GM12878 (cell line): ENCODE data around the gene CBFA2T3. TPM values are rescaled to one million over a fixed set of nuclear protein-coding genes. Genes with fewer than 3 reads are reported as not detected.

Source experiments
- BCLAF1 ChIP-seq: fragments of 450-650 bp; IDR thresholded peaks from 2 replicates; pipeline ENCODE4 v1.6.1; 2017; ENCODE audit warnings: antibody characterized with exemption, mild to moderate bottlenecking, moderate library complexity
- BRCA1 ChIP-seq: IDR thresholded peaks from 2 replicates; pipeline ENCODE4 v1.6.1; 2011; ENCODE audit warnings: low read depth, low read length, improper control_type of control experiment
- CEBPZ ChIP-seq: fragments of 150-350 bp; IDR thresholded peaks from 2 replicates; pipeline ENCODE4 v1.6.1; 2016; ENCODE audit warnings: low read depth, low read length
- CHD4 ChIP-seq: fragments of 200-600 bp; sonication (generic); IDR thresholded peaks from 2 replicates; pipeline ENCODE4 v1.6.1; 2016; ENCODE audit warnings: mild to moderate bottlenecking
- EED ChIP-seq: sonication (generic); IDR thresholded peaks from 2 replicates; pipeline ENCODE4 v1.6.1; 2016; ENCODE audit warnings: antibody characterized with exemption, low read depth
- EZH2 ChIP-seq: IDR thresholded peaks from 2 replicates; pipeline ENCODE4 v1.6.1; 2012; ENCODE audit warnings: low read depth, mild to moderate bottlenecking, control low read depth, inconsistent platforms, low read length, borderline replicate concordance; ENCODE audit not compliant: control insufficient read depth
- HDAC6 ChIP-seq: fragments of 200-600 bp; sonication (generic); IDR thresholded peaks from one replicate; pipeline ENCODE4 v1.8.0; 2017; ENCODE audit warnings: antibody characterized with exemption; ENCODE audit not compliant: unreplicated experiment
- NFYB ChIP-seq: IDR thresholded peaks from 2 replicates; pipeline ENCODE4 v1.6.1; 2011; ENCODE audit warnings: low read depth, mild to moderate bottlenecking, low read length, improper control_type of control experiment, moderate library complexity; ENCODE audit not compliant: insufficient read depth
- RFX5 ChIP-seq: IDR thresholded peaks from 2 replicates; pipeline ENCODE4 v1.6.1; 2011; ENCODE audit warnings: low read depth, low read length, improper control_type of control experiment
- SMARCA5 ChIP-seq: fragments of 450-650 bp; IDR thresholded peaks from 2 replicates; pipeline ENCODE4 v1.6.1; 2017; ENCODE audit warnings: mild to moderate bottlenecking
- USF2 ChIP-seq: IDR thresholded peaks from 2 replicates; pipeline ENCODE4 v1.6.1; 2011; ENCODE audit warnings: low read depth, low read length, improper control_type of control experiment, borderline replicate concordance
- ZNF217 ChIP-seq: fragments of 450-650 bp; IDR thresholded peaks from 2 replicates; pipeline ENCODE4 v1.6.1; 2017; ENCODE audit warnings: antibody characterized with exemption, mild to moderate bottlenecking
- polyA plus RNA-seq, 11 experiments: library from polyadenylated mRNA; depleted of rRNA in 4 of 11; unstranded in 6 of 11; stranded (reverse) in 5 of 11; fragments of >200 nt; fragmentation: Nextera tagmentation in 4 of 11; fragmentation: Illumina TruSeq in 1 of 11; extraction: Ambion mirVana in 4 of 11; extraction: Trizol in 1 of 11; gene quantifications; 1 replicate in 1 of 11; 2 replicates in 10 of 11; pipeline versions ENCODE4 v1.2.1 to v1.2.3, GENCODE V29; 2011 to 2016; ENCODE audit warnings: inconsistent platforms in 2 of 11, missing spikeins in 2 of 11, low read depth in 1 of 11
- total RNA-seq, 4 experiments: library from RNA; depleted of rRNA in 3 of 4; stranded (reverse); fragments of >200 nt in 3 of 4; fragmentation: Illumina TruSeq in 1 of 4; extraction: Trizol in 1 of 4; gene quantifications; 2 replicates each; pipeline versions ENCODE4 v1.2.1 to v1.2.3, GENCODE V29; 2013 to 2021
- TF ChIP-seq, protein P1 (sequence below): fragments of 450-650 bp; IDR thresholded peaks from 2 replicates; pipeline ENCODE4 v1.6.1; 2018; ENCODE audit warnings: borderline replicate concordance, mild to moderate bottlenecking; ENCODE audit not compliant: partially characterized antibody

Gene CBFA2T3
- total and polyA plus RNA-seq, 10 of the 15 experiments (the other 5 are each of a cell fraction or from before 2014, with no cell fraction given) = 0.69 to 42.6 (median 4.5) TPM

DNA sequence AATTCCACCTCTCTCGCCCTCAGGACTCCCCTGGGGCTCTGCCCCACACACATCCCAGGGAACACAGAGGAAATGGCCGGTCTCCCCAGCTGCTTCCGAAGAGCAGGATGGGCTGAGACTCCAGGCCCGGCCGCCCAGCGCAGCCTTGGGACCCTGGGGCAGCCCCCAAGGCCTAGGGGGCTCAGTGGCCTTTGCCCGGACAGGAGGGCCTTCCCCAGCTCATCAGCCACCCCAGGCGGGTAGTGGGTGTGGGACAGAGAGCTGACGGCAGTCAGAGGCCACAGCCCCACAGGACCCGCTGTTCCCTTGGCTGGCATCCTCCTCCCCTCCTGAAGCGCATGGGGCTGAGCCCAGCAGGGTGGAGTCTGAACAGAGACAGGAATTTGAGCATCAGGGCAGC is 6.2 kb upstream of the CBFA2T3 start (continued):
- TF ChIP-seq CHD4 = no peak
- no peak for TF ChIP-seq CEBPZ
- no peak for TF ChIP-seq BRCA1
- no peak for TF ChIP-seq HDAC6
- no peak for TF ChIP-seq SMARCA5
- TF ChIP-seq EED = no peak; the same call in 1 of the 2 replicates
- TF ChIP-seq BCLAF1 = no peak
- TF ChIP-seq, protein P1, sequence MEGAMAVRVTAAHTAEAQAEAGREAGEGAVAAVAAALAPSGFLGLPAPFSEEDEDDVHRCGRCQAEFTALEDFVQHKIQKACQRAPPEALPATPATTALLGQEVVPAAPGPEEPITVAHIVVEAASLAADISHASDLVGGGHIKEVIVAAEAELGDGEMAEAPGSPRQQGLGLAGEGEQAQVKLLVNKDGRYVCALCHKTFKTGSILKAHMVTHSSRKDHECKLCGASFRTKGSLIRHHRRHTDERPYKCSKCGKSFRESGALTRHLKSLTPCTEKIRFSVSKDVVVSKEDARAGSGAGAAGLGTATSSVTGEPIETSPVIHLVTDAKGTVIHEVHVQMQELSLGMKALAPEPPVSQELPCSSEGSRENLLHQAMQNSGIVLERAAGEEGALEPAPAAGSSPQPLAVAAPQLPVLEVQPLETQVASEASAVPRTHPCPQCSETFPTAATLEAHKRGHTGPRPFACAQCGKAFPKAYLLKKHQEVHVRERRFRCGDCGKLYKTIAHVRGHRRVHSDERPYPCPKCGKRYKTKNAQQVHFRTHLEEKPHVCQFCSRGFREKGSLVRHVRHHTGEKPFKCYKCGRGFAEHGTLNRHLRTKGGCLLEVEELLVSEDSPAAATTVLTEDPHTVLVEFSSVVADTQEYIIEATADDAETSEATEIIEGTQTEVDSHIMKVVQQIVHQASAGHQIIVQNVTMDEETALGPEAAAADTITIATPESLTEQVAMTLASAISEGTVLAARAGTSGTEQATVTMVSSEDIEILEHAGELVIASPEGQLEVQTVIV = no peak
- no peak for TF ChIP-seq USF2
- TF ChIP-seq EZH2 = no peak
- TF ChIP-seq RFX5 = no peak
- TF ChIP-seq NFYB = no peak
- no peak for TF ChIP-seq ZNF217
- TF ChIP-seq, all 136 proteins: peak for 0
